Stimulated activated memory B cell treated with anti-CD40 and anti-IgM and Interleukin-4, amounts not matched to agents 10 μg/mL and 1 μg/mL and 100 μg/mL, for 72 hours (primary cell): Measurements from ENCODE around the gene PRKG1.
"Not testable (repeated sequence)": the region's sequence is repeated elsewhere in the genome, so short reads cannot be mapped to it uniquely, and the experiment has no call there.

Source experiments
- ATAC-seq: fragments of 150-1000 bp; cut with Tn5 transposase; 2 replicates; pipeline ENCODE4 v1.10.0; 2021
- H3K27ac Mint-ChIP-seq: one replicate; pipeline ENCODE4 v1.8.0; 2022; ENCODE audit warnings: mild to moderate bottlenecking, mixed read lengths
- H3K27me3 Mint-ChIP-seq: one replicate; pipeline ENCODE4 v1.8.0; 2022; ENCODE audit warnings: mixed read lengths
- H3K36me3 Mint-ChIP-seq: one replicate; pipeline ENCODE4 v1.8.0; 2022; ENCODE audit warnings: mixed read lengths
- H3K4me1 Mint-ChIP-seq: one replicate; pipeline ENCODE4 v1.8.0; 2022; ENCODE audit warnings: mixed read lengths
- H3K4me3 Mint-ChIP-seq: one replicate; pipeline ENCODE4 v1.8.0; 2022; ENCODE audit warnings: mild to moderate bottlenecking, moderate library complexity, mixed read lengths
- H3K9me3 Mint-ChIP-seq: one replicate; pipeline ENCODE4 v1.8.0; 2022; ENCODE audit warnings: mixed read lengths

The PRKG1 gene

DNA sequence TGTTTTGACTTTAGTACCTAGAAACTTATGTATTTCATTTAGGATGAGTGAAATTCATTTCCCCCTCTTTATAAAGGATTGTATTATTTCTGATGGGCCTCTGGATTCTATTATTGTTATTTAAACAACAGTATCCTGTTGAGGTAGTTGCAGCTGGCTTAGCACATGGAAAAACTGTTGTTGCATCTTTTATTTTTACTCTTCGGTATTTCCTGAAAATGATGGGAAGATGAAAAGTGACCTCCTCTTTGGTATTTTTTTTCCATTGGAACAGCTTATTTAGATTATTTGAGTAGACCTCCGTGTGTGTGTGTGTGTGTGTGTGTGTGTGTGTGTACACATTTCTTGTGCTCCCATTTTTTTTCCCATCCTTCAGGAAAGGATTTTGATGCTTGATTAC, 129.8 kb downstream of the PRKG1 start:
- H3K27me3 Mint-ChIP-seq = no peaks in the 10 kb centered on the region
- H3K9me3 Mint-ChIP-seq = no peaks in the 10 kb centered on the region
- no peak for ATAC-seq
- no peak overlapping the region for H3K27ac Mint-ChIP-seq
- H3K4me3 Mint-ChIP-seq = no peak overlapping the region
- no peaks in the 10 kb centered on the region for H3K36me3 Mint-ChIP-seq
- H3K4me1 Mint-ChIP-seq = no peaks in the 10 kb centered on the region

- no peak for ATAC-seq
- no peak overlapping the region for H3K27ac Mint-ChIP-seq
These were observed 130.4 kb downstream of the PRKG1 start for GRCh38 chr10:51204701-51205100.

DNA sequence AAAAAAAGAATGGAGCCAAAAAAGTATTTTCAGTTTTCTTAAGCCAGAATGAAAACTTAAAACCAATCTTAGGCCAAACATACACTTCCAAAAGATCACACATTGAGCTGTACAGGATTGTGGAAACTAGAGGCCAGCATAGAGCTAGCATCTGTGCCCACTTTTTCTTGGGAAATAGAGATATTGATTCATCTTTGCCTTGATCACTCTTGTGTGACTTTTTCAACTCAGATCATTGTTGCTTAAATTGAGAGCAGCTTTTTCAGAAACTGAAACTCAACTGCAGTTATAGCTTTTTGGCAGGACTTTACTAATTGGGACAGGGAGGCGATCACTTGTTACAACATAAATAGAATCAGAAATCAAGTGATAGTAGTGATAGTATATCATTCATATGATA, 132.2 kb downstream of the PRKG1 start:
- Mint-ChIP-seq H3K36me3 (no peaks in the 10 kb centered on the region), H3K4me3 (no peak overlapping the region), H3K27me3 (no peaks in the 10 kb centered on the region), H3K27ac (no peak overlapping the region), H3K4me1 (no peaks in the 10 kb centered on the region), H3K9me3 (no peaks in the 10 kb centered on the region)
- no peak for ATAC-seq

More at GRCh38 chr10:51204701-51205100, 130.4 kb downstream of the PRKG1 start:
- Mint-ChIP-seq H3K4me3 (no peak overlapping the region), H3K27me3 (no peaks in the 10 kb centered on the region), H3K4me1 (no peaks in the 10 kb centered on the region), H3K9me3 (no peaks in the 10 kb centered on the region), H3K36me3 (no peaks in the 10 kb centered on the region)

- not testable (repeated sequence) for H3K27ac Mint-ChIP-seq, H3K9me3 Mint-ChIP-seq, H3K36me3 Mint-ChIP-seq, H3K4me1 Mint-ChIP-seq, ATAC-seq, H3K27me3 Mint-ChIP-seq, H3K4me3 Mint-ChIP-seq
These were observed 138.7 kb downstream of the PRKG1 start for GRCh38 chr10:51212937-51213336.

- Mint-ChIP-seq H3K4me3 (no peak overlapping the region), H3K27ac (no peak overlapping the region), H3K4me1 (no peaks in the 10 kb centered on the region), H3K27me3 (no peaks in the 10 kb centered on the region), H3K9me3 (no peaks in the 10 kb centered on the region), H3K36me3 (no peaks in the 10 kb centered on the region)
- ATAC-seq = no peak
These were observed 140.2 kb downstream of the PRKG1 start for GRCh38 chr10:51214207-51215196.

DNA sequence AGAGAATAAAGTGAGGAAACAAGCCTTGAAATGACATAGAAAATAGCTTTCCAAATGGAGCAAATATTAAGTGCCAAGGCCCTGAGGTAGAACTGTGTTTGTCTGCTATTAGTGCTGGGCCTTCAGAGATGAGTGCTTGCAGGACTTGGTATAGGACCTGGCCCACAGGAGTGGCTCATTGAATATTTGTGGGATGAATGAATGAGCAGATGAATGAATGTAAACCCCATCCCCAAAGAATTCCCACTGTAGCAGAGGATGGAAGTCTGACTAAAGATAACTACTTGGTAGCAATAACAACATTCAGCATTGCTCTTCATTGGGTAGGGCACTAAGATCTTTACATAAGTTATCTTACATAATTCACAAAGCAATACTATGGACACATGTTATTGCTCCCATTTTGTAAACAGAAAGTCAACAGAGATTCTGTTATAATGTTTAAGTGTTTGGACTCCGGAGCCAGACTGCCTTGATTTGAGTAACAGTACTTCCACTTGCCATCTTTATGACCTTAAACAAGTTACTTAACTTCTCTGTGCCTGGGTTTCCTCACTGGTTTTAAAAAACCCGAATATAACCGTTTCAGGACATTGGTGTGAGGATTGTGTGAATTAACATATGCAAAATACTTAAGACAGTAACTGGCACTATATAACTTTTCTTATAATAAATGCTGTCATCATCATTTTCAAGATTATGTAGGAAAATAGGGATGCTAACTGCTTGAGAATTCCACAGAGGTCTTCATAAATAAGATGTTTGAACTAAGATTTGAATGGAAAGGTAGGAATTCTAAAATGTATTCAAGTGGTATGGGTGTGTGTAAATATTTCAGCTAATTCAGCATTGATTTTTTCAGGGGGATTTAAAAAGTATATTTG, 141.9 kb downstream of the PRKG1 start:
- Mint-ChIP-seq H3K4me1 (no peaks in the 10 kb centered on the region), H3K27me3 (no peaks in the 10 kb centered on the region), H3K4me3 (no peak overlapping the region), H3K36me3 (no peaks in the 10 kb centered on the region), H3K27ac (no peak overlapping the region), H3K9me3 (no peaks in the 10 kb centered on the region)
- ATAC-seq = peak; percentile 34

DNA sequence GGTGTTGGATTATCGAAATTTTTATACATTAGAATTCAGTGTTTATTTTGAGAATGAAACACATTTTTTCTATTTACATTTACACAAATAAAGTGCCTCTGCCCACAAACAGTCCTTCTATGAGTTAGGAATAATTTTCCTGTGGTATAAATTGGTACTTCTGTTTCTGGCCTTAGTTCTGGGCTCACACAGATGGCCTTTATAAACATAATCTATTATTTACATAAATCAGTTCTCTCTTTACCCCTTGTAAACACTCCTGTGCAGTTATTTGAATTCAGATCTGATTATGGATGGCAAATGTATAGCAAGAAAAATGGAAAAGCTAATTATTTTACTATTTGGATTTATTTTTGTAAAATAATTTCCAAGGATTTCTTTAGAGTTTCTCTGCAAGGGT, 143.2 kb downstream of the PRKG1 start:
- no peak for ATAC-seq
- Mint-ChIP-seq H3K36me3 (no peaks in the 10 kb centered on the region), H3K4me1 (no peaks in the 10 kb centered on the region), H3K4me3 (no peak overlapping the region), H3K27me3 (no peaks in the 10 kb centered on the region), H3K27ac (no peak overlapping the region), H3K9me3 (no peaks in the 10 kb centered on the region)

DNA sequence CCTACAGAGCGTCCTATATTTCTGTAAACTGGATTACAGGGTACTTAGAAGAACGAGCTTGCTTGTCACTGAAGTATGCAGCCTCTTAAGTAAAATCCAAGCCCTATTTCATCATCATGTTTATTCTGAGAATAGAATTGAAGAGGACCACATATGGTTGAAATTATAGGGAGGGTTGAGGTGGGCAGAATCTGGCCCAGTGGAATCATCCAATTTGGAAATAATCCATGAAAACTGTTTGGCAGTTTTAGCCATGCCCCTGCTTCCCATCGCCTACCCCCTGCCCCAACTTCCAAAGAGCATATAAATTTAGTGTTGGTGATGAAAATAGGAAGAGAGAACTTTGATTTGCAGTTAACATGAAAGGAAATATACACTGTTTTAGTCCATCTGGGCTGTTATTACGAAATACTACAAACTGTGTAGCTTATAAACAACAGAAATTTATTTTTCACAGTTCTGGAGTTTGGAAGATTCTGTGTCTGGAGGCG, 150.4 kb downstream of the PRKG1 start:
- H3K4me1 Mint-ChIP-seq = no peaks in the 10 kb centered on the region
- H3K36me3 Mint-ChIP-seq = no peaks in the 10 kb centered on the region
- H3K27me3 Mint-ChIP-seq = no peaks in the 10 kb centered on the region
- no peak overlapping the region for H3K4me3 Mint-ChIP-seq
- H3K27ac Mint-ChIP-seq = no peak overlapping the region
- no peaks in the 10 kb centered on the region for H3K9me3 Mint-ChIP-seq
- no peak for ATAC-seq

- Mint-ChIP-seq H3K9me3 (no peaks in the 10 kb centered on the region), H3K27me3 (no peaks in the 10 kb centered on the region), H3K4me1 (no peaks in the 10 kb centered on the region), H3K4me3 (no peak overlapping the region), H3K36me3 (no peaks in the 10 kb centered on the region), H3K27ac (no peak overlapping the region)
- ATAC-seq = no peak
These were observed 153.8 kb downstream of the PRKG1 start for GRCh38 chr10:51227897-51228713.

- ATAC-seq = no peak
- H3K9me3 Mint-ChIP-seq = no peaks in the 10 kb centered on the region
- H3K27me3 Mint-ChIP-seq = no peaks in the 10 kb centered on the region
- H3K36me3 Mint-ChIP-seq = no peaks in the 10 kb centered on the region
- no peak overlapping the region for H3K4me3 Mint-ChIP-seq
- H3K27ac Mint-ChIP-seq = no peak overlapping the region
- no peaks in the 10 kb centered on the region for H3K4me1 Mint-ChIP-seq
These were observed 154.4 kb downstream of the PRKG1 start for GRCh38 chr10:51228714-51229100.

DNA sequence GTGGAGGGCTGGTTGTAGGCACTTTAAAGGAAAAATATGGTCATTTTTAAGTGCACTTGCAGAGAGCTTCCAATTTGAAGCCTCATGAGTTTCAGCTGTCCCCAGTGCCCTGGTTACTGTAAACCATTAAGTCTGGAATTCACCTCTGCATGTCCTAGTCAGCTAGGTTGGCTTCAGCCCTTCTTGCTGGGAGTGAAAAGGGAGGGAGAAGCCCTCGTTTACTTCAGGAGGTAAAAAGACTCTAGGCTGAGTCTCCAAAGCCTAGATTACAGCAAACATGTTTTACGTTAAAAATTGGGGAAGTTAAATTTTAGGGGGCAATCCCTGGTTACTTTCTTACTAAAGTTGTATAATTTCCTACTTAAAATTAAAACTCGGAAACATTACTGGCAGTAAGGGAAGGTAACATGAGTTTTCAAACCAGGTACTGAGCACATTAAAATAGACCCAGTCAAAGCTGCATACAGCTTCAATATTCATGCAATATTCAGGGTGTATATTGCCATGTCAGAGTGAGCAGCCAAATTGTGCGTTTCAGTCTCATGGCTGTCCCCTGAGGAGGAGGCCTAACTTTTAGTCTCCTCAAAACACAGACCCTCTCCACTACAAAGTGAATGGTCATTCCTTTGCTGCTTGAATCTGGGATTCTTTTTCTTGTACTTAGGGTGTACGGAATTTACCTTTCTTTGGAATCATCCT, 156.7 kb downstream of the PRKG1 start:
- H3K4me1 Mint-ChIP-seq = no peaks in the 10 kb centered on the region
- no peaks in the 10 kb centered on the region for H3K27me3 Mint-ChIP-seq
- no peaks in the 10 kb centered on the region for H3K36me3 Mint-ChIP-seq

DNA sequence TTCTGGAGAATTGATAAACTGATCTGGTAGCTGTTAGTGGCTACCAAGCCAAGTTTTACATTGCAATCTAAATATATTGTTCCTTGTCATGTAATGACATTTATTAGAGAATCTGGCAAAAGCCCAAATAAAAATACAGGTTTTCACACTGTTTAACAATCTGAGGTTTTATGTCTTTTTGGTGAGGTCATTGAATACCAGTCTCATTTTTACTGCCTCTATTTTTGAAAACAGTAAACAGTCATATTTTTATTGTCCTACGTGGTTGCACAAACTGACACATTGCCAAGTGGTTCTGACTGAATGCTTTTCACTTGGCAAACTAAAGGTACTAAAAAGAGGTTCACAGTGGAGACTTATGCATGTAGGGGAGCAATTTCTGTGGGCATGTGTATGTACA, 157.5 kb downstream of the PRKG1 start:
- Mint-ChIP-seq H3K4me1 (no peaks in the 10 kb centered on the region), H3K27ac (no peak overlapping the region), H3K9me3 (no peaks in the 10 kb centered on the region), H3K36me3 (no peaks in the 10 kb centered on the region), H3K4me3 (no peak overlapping the region), H3K27me3 (no peaks in the 10 kb centered on the region)
- ATAC-seq = no peak

More for the DNA sequence above, 156.7 kb downstream of the PRKG1 start:
- no peak for ATAC-seq
- no peak overlapping the region for H3K4me3 Mint-ChIP-seq
- no peaks in the 10 kb centered on the region for H3K9me3 Mint-ChIP-seq
- no peak overlapping the region for H3K27ac Mint-ChIP-seq

DNA sequence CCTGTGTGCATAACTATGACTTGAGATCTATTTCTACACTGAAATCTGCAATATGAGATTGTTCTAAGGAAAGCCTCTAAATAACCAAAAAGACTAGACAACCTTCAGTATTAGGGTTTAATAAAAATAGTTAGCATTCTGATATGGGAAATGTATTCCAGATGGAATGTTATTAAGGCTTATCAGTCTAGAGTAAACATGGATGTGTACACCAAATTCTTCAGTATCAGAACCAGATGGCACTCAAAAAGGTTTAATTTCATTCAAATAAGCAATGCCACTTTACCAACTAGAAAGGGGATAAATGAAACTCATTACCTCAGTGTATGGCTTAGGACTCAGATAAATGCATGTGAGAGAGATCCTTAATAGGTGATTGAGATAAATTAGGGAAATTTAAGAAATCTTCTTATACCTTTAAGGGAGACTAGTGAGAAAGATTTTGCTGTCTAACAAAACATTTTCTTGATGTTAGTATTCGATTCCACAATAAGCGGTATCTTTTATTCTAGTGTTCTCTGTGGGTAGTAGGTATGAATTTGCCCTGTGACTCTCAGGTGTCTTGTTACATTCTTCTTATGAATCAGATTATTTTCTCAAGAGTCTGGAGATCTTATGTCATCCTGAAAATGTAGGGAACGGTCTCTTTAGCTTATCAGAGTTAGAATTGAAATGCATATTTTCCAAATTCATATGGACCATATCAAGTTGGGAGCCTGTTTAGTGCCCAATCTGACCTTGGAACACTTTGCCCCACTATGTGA, 159.2 kb downstream of the PRKG1 start:
- Mint-ChIP-seq H3K9me3 (no peaks in the 10 kb centered on the region), H3K36me3 (no peaks in the 10 kb centered on the region), H3K4me1 (no peaks in the 10 kb centered on the region), H3K4me3 (no peak overlapping the region), H3K27ac (no peak overlapping the region), H3K27me3 (no peaks in the 10 kb centered on the region)
- no peak for ATAC-seq

DNA sequence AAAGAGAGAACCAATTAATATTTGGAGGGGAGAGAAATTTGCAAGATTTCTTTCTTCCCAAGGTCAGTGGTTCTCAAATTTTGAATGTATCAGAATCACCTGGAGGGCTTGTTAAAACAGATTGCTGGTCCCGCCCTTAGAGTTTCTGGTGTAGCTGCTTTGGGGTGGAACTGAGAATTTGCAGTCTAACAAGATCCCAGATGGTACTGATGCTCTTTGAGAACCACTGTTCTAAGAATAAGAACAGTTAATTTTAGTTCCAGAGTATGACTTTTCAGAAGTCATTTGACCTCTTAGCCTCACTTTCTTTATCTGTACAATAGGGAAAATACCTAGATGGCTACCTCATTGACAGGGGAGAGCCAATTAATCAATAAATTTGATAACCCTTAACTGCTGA, 161.6 kb downstream of the PRKG1 start:
- Mint-ChIP-seq H3K9me3 (no peaks in the 10 kb centered on the region), H3K36me3 (no peaks in the 10 kb centered on the region), H3K27me3 (no peaks in the 10 kb centered on the region), H3K4me1 (no peaks in the 10 kb centered on the region), H3K27ac (no peak overlapping the region), H3K4me3 (no peak overlapping the region)
- no peak for ATAC-seq
